Thyroid gland (tissue), 4 donors: ENCODE data around the gene CFAP58.

Experiments
- POLR2A ChIP-seq, 2 donors: fragments of 450-650 bp; IDR thresholded peaks; one replicate each; pipeline ENCODE4 v1.6.1; 2017; ENCODE audit warnings: antibody characterized with exemption in 2 of 2, mild to moderate bottlenecking in 2 of 2, moderate library complexity in 1 of 2
- TF ChIP-seq, protein P1 (sequence below), 6 experiments: fragments of 200-600 bp in 3 of 6; fragments of 450-650 bp in 3 of 6; sonication (generic) in 3 of 6; IDR thresholded peaks; one replicate each; pipeline ENCODE4 v1.5.1; 2016 to 2019; ENCODE audit warnings: antibody characterized with exemption in 6 of 6, mild to moderate bottlenecking in 2 of 6, inconsistent platforms in 1 of 6, moderate library complexity in 1 of 6

DNA sequence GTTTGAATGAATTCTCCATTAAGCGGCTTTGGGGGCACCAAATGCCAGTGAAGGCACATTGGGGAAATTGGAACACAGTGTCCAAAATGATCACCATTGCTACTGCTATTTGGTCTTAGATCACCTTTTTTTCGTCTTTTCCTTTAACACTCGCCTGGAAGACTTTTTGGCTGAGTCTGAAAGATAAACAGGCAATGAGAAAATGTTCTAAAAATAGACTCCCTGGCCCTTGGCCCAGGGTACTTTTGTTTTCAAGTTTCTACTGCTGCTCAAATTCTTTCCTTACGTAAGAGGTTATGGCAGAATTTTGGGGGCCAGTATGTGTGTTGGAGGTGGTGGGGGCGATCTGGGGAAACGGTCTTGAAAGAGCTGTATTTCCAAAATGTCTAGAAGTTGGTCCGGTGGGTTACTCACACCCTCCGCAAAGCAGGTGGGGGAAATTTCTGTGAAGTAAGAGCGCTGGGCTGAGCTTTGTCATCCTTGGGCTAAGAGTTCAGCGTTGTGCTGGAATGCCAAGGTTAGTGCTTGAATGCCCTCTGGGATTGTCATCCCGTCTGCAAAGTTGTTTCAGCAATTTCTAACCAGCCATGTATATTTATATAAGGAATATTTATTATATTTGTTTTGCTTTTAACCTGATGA lies 14.0 kb upstream of the CFAP58 start:
- TF ChIP-seq, protein P1, sequence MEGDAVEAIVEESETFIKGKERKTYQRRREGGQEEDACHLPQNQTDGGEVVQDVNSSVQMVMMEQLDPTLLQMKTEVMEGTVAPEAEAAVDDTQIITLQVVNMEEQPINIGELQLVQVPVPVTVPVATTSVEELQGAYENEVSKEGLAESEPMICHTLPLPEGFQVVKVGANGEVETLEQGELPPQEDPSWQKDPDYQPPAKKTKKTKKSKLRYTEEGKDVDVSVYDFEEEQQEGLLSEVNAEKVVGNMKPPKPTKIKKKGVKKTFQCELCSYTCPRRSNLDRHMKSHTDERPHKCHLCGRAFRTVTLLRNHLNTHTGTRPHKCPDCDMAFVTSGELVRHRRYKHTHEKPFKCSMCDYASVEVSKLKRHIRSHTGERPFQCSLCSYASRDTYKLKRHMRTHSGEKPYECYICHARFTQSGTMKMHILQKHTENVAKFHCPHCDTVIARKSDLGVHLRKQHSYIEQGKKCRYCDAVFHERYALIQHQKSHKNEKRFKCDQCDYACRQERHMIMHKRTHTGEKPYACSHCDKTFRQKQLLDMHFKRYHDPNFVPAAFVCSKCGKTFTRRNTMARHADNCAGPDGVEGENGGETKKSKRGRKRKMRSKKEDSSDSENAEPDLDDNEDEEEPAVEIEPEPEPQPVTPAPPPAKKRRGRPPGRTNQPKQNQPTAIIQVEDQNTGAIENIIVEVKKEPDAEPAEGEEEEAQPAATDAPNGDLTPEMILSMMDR (IDR thresholded peaks at IDR 0.05), result no peak
- peak in 1 of 2 donors; percentile 43 for TF ChIP-seq POLR2A (IDR thresholded peaks at IDR 0.05)
